ENCODE data around the gene FGF14.

GRCh38 chr13:101841698-101842097 is 560.1 kb downstream of the FGF14 start:
- TF ChIP-seq POLR2AphosphoS5 (IDR thresholded peaks at IDR 0.05; ENCODE audit: low read depth, low read length): no peak
- no peak for TF ChIP-seq POLR2A (IDR thresholded peaks at IDR 0.05; ENCODE audit: low read depth, low read length)
